Endothelial cell of hepatic sinusoid (primary cell): ENCODE results near the gene CLIC5.

Source experiments
- in situ Hi-C: cut with HindIII; loops from 2 replicates; pipeline ENCODE4 v1.10.0; 2017; ENCODE audit warnings: low sequenced_read_pairs

CLIC5 gene

DNA sequence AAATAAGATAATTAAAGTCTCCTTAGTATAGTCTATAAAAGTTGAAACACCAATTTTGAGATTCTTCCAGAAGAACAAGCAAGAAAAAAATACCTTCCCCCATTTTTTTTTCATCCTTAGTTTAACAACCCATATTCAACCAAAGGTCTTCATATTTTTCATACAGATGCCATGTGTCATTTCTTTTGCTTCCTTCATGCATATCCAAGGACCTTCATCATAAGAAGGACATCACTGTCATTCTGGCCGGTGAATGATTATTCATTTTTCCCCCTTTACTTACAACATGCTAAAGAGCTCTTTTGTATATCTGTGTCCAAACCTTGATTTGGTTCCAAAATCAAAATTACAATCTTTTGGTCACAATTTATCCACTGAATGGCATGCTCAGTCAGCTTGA is 21.3 kb upstream of the CLIC5 start:
- in situ Hi-C loops, result no loop called here

DNA sequence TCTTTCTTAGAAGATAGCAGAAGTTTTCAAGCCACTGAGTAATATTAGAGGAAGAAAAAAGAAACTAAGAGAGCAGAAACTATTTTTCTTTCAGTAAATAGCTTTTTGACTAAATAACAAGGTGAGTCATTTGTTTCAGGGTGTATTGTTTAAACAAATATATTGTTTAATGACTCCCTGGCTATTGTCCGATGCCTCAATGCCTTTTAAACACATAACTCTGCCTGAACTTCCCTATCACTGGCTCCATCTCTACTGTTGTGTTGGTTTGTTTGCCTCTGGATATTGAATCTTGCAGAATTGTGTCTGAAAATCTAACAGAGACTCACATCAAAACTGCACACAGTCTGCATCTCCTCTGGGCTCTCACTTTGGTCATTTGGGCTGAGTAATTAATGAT is 19.6 kb upstream of the CLIC5 start:
- in situ Hi-C loops, result no loop called here

DNA sequence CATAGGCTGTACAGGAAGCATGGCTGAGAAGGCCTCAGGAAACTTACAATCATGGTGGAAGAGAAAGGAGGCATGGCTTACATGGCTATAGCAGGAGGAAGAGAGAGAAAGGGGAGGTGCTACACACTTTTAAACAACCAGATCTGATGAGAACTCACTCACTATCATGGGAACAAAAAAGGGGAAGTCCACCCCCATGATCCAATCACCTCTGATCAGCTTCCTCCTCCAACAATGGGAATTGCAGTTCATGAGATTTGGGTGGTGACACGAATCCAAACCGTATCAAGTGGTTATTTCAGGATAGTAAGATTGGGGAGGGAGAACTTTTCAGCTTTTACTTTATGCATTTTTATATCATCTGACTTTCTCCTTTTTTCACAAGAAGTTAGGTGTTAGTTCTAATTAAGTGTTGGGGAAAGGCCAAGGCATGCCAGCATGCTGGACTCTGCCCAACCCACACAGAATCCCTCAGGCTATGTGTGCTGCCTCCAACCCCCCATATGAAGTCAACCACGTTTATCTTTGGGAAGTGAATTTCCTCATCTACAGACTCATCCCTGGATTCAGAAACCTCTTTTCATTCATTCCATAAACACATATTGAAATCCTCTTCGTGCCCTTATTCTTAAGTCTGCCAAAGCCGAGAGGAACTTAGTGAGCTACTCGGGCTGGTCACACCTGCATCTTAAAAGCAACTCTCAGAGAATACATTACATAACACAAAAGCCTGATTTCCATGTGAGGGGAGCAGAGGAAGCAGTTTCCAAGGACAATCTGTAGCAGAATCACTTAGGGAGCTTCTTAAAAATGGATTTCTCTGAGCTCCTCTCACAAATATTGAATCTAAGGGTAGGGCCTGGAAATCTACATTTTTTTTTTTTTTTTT is 16.7 kb upstream of the CLIC5 start:
- in situ Hi-C loops, result no loop called here

DNA sequence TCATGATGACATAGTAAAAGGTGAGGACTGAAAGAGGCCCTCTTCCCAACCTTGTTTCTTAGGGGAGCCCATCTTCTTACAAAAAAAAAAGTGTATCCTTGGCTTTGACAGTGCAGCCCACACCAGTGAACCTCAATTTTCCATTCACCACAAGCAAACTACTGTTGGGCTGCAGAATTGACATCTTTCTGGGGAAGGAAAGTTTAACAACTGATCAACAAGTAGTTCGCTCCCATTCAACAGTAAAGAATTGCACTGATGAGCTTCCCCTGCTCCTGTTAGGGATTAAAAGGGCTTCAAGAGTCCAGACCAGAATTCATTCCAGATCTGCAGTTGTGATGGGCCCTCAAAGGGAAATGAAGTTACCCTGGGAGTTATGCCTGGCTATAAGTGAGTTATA is 13.9 kb upstream of the CLIC5 start:
- in situ Hi-C loops, result no loop called here

DNA sequence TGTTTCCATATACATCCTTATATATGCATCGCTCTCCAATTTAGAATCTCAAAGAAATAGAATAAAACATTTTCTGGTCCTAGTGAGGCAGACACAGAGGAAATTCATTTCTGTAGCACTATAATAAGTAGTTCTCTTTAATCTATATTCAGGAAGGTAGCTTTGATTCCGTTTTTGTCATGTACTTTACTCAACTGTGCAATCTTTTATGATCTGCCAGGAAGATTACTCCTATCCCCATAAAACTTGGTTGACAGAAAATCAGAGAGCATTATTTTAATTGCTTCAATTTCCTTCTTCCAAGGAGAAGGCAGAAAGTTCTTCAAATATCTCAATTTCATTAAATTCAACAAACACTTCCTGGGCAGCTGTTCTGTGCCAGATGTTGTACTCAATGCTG is 10.6 kb upstream of the CLIC5 start:
- in situ Hi-C loops, result no loop called here

DNA sequence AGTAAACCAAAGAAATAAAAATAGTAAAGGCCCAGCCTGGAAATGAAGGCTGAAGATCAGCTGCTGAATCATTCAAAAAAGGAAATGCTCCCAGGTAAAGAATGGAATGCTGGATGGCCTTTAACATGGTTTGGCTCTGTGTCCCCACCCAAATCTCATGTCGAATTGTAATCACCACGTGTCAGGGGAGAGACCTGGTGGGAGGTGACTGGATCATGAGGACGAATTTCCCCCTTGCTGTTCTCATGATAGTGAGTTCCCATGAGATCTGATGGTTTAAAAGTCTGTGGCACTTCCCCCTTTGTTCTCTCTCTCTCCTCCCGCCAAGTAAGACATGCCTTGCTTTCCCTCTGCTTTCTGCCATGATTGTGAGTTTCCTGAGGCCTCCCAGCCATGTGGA is 9.9 kb upstream of the CLIC5 start:
- in situ Hi-C loops, result no loop called here

DNA sequence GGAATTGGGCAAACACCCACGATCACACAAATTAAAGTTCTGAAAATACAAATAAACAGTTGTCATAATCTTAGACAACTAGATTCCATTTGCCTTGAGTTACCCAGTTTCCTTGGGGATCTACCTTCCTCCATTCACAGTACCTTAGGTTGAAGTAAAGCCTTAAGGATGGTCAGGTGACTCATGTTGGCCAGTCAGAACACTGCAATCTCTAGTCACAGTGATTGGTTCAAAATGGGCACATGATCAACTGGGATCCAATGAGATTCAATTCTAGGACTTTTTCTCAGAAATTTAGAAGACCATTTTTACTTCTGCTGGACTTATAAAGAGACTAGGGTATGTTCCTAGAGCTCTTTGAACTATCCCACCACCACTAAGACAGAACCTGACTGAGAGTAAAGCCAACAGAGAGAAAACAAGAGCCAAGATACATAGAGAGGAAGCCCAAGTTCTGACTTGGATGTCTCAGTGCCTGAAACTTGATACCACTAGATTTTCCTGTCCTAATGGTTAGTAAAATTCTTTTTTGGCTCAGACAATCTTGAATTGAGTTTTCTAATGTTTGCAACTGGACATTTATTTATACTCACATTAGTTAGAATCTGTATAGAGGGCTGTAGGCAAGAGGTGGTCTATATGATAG is 8.6 kb upstream of the CLIC5 start:
- in situ Hi-C loops, result no loop called here

DNA sequence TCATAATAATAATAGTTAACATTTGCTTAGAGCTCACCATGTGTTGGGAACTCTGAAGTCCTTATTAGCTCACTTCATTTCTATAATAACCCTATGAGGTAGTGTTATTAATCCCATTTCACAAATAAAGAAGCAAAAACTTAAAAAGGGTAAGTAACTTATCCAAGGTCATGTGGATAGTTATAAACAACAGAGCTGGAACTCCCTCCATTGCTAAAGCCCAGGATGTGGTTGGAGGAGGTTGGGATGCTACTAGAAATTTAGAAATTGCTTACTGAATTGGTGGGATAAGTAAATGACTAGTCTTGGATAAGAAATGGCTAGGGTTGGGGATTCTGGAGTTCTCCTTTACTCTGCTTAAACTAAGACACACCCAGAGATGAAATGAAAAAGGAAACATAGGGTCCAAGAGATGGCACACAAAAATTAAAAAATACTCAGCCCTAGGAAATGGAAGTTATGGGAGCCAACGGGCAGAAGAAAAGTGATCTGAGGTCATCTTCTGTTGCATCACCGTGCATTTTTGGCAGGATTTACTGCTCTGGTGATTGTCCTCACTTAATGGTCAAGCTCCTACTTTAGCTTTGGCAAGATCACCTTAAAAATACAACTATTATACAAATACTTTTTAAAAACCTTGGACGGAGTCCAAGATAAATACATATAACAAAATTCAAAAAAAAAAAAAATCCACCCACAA is 7.7 kb upstream of the CLIC5 start:
- in situ Hi-C loops, result no loop called here

DNA sequence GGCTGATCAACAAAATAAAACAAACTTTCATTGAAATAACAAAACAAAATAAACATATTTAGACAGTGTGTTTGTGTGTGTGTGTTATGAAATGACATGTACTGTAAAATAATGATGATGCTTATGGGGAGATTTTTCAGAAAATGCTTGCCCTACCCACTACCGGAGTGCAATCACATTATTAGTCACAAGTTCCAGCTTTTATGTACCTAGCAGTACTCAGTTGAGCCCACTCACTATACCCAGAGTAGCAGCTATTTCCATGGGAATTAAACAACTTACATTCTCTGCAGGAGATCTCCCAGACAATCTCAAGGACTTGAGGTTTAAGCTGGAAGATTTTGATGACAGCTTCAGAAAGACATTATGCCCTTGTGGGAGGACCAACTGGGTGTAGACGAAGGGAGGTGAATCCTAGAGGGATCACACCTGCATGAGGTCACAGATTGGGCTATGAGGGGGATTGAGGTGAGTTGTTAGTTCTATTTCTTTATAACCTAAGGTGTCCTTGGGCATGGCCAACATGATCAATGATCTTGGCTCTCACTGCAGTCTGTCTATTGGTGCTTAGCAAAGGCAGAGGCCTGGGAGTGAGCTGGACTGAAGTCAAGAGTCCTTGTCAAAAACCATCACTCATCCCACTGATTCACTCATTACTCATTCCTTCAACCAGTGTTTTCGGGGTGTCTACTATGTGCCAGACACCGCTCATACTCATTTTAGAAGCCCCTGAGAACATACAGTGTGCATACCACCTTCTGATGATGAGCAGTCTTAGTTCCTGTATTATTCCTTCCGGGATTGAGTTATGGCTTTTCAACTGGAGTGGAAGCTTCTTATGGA is 6.7 kb upstream of the CLIC5 start:
- in situ Hi-C loops, result no loop called here

DNA sequence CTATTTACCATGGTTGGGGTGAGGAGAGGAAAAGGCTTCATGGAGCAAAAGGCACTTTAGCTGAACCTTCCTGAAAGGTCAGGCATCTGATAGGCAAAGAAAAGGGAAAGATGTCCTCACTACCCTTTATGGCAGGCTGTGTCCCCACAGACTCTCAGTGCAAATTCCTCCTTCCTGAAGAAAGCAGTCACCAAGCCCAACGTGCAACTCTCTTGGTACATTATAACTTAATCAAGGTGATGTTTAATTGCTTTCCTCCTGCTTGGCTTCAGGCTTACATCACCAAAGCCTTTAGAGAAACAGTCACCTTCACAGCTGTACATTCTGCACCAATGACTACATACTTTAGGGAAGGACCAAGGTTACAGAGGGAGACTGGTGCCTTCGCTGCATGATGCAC is 2.1 kb upstream of the CLIC5 start:
- in situ Hi-C loops, result no loop called here

DNA sequence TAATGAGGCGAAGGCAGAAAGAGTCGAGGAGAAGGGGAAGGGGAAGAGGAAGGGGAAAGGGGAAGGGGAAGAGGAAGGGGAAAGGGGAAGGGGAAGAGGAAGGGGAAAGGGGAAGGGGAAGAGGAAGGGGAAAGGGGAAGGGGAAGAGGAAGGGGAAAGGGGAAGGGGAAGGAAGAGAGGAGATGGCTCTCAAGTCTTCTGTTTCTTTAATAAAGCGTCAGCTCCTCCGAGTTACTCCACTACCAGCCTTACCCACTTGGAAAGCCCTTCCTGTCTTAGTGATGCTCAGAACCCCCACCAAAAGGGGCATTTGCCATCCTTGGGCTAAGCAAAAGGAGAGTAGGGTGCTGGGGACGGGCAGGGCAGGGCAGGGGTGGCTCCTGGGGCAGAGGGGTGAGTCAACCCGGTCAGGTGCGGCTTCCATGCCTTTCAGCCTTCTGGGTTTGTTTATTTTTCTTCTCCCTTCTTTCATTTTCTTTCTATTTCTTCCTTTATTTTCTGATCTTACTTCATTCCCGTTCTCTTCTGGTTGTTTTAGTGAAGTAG is 476 bp upstream of the CLIC5 start:
- in situ Hi-C loops, result no loop called here

DNA sequence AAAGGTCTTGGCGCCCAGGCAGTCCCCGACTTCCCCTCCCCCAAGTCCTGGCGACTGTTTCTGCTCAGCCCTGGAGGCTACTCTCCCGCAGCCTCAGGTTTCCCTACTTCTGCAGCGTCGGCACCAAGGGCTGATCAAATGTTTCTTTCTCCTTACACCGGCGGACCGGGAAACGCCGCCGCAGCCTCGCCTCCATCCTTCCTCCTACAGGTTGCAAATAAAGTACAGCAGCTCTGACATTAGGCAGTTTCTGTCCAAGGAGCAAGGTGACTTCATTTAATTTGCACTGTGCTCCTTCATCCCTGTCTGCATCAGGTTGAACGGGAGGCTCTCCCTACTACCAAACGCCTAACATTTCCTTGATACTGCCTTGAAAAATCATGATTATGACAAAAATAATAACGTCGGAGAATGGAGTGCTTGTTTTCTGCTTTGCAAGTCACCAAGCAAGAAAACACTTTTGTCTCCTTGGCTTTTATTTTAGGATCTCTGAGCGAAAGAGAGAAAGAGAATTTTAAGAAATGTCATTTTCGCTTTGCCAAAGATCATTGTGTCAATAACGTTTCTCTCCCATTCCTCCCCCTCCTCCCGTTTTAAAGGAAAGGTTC is 1.0 kb downstream of the CLIC5 start:
- in situ Hi-C loops, result loop anchor here (5.0 kb wide), 2 partner anchors 33 to 87 kb away; no protein-coding TSS in a partner anchor

DNA sequence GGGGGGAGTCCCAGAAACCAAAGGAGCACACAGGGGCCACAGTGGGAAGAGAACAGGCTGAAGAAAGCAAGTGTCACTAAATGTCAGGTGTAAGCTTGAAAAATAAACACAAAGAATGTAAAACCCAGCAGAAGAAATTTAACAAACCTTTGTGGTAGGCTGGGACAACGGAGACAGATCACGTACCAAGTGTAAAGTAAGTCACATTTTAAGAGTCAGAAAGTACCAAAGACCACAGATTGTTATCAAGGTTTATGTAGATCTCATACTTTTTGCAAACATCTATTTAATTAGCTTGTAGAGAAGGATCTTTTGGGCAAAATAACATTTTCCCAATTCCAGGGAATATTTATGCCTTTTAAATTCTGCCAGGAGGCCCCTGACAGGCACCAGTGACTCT is 1.6 kb downstream of the CLIC5 start:
- in situ Hi-C loops, result loop anchor here (5.0 kb wide), 2 partner anchors 33 to 87 kb away; no protein-coding TSS in a partner anchor

DNA sequence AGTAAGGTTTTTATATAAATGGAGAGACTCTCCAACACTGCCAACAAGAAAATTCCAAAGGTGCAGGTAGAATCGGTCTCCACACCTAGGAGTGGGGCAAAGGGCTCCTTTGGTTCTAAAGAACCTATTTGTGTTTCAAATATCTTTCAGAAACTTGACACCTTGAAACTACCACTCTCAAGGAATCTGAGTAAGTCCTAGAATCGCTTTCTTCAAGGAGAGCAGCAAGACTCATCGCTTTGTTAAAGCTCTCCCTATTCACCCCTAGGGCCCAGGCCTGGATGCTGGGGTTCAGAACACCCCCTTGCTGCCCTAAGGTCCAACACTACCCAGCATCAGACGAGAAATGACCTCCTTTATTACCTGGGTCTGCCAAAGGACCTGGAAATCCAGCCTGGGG is 2.0 kb downstream of the CLIC5 start:
- in situ Hi-C loops, result loop anchor here (5.0 kb wide), 2 partner anchors 34 to 86 kb away; no protein-coding TSS in a partner anchor

DNA sequence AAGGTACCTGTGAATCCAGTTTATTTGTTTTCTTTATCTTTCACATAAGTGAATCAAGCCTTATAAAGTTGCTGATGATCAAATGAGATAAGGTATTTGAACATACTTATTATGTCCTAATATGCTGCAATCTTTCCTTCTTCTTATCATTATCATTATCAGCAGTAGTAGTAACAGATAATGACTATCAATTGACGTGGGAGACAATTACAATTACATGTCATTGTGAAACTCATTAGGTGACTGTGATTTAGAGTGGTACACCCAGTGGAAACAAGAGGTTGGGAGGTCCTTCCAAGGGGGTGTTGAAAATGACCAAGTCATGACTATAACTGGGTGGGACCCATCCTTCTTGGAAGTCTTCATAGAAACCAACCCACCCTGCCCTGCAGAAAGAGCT is 2.8 kb downstream of the CLIC5 start:
- in situ Hi-C loops, result loop anchor here (5.0 kb wide), 2 partner anchors 34 to 86 kb away; no protein-coding TSS in a partner anchor

DNA sequence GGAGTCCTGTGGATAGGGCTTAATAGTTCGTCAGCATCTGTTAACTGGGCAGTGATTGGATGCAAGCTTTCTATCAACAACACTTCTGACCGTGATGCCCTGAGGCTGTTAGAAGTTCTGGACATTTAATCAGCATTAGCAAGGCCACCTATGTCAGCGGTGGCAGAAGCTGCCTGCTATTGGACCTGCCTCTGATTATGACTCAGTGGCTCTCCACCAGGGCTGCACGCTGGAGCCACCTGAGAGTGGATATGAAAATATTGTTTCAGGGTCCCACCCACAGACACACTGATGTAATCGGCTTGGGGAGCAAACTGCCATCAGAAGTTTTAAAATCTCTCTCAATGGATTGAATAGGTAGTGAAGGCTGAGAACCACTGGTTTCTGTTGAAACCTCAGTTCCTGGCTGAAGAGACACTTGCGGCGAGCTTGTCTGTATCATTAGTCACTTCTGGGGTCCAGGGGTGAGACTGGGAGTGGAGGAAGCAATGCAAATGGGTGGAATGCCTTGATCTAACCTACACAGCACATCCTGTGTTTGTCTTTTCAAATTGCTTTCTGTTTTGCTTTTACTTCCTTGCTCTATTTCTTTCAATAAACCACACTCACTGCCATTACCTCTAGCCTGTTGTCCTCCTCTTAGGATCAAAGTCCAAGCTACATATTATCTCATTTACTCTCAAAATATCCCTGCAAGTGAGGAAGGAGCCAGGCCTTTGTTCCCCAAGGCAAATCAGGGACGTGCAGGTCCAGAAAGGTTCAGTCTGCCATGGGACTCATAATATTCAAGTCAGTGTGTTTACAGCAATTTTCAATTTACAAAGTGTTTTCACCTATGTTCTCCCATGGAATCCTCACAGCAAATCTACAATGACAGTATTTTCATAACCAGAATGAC is 4.2 kb downstream of the CLIC5 start:
- in situ Hi-C loops, result loop anchor here (5.0 kb wide), 2 partner anchors 36 to 84 kb away; no protein-coding TSS in a partner anchor

DNA sequence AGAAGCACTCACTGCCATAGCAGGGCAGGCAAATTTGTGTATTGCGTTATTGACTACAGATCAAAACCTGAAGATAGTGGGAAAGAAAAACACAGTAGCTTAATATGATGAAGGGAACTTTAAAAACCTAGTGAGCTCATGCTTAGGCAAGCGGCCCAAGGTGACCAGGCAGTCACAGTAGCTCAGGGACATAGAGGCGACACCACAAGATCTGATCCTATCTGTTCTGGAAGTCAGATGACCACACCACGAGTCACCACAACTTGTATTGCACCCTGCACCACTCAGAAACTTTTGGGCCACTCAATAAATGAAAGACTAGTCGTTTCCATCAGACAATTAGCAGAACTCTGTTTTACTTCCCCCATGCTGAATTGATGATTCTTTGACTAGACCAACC is 4.9 kb downstream of the CLIC5 start:
- in situ Hi-C loops, result loop anchor here (5.0 kb wide), 2 partner anchors 37 to 83 kb away; no protein-coding TSS in a partner anchor

DNA sequence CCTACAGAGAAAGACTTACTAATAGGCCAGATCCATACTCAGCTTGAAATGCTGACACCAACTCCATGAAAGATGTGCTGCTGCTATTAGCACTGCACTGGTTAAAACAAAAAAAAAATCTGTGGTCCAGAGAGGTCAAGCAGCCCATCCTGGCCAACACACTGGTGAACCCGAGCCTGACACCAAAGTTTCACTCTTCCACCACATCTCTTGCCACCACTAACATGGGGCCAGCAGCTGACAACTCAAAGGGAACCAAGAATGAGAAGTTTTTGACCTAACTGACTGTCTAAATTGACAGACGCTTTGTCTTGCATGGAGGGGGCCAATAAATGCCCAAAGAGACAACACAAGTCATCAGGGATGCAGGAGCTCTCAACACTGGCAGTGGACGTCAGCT is 5.4 kb downstream of the CLIC5 start:
- in situ Hi-C loops, result loop anchor here (5.0 kb wide), 2 partner anchors 37 to 83 kb away; no protein-coding TSS in a partner anchor

DNA sequence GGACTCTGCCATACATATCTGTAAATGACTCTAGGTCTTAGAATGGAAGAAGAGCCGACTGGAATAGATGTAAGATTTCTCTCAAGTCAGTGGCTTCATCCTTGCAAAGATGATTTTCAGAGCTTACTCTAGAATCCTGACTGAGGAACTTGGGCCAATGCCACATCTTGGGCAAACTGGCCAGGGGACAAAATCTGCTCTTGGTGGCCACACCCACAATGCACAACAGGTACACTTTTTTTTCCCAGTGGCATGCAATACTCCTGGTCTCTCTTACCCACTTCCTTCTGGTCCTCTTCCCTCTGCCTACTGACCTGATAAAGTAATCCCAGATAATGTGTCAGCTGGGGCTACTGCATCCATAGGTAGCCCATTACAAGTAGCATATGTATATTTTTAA is 13.4 kb downstream of the CLIC5 start:
- in situ Hi-C loops, result no loop called here
